SKM-1 (cell line): ENCODE measurements around the gene ABCA10.
"Not testable (repeated sequence)": the region's sequence is repeated elsewhere in the genome, so short reads cannot be mapped to it uniquely, and the experiment has no call there.

Source experiments
- DNase-seq: peaks from one replicate; lab custom pipeline; 2025; ENCODE audit not compliant: unreplicated experiment; lab: John Stamatoyannopoulos, UW

Gene ABCA10, protein sequence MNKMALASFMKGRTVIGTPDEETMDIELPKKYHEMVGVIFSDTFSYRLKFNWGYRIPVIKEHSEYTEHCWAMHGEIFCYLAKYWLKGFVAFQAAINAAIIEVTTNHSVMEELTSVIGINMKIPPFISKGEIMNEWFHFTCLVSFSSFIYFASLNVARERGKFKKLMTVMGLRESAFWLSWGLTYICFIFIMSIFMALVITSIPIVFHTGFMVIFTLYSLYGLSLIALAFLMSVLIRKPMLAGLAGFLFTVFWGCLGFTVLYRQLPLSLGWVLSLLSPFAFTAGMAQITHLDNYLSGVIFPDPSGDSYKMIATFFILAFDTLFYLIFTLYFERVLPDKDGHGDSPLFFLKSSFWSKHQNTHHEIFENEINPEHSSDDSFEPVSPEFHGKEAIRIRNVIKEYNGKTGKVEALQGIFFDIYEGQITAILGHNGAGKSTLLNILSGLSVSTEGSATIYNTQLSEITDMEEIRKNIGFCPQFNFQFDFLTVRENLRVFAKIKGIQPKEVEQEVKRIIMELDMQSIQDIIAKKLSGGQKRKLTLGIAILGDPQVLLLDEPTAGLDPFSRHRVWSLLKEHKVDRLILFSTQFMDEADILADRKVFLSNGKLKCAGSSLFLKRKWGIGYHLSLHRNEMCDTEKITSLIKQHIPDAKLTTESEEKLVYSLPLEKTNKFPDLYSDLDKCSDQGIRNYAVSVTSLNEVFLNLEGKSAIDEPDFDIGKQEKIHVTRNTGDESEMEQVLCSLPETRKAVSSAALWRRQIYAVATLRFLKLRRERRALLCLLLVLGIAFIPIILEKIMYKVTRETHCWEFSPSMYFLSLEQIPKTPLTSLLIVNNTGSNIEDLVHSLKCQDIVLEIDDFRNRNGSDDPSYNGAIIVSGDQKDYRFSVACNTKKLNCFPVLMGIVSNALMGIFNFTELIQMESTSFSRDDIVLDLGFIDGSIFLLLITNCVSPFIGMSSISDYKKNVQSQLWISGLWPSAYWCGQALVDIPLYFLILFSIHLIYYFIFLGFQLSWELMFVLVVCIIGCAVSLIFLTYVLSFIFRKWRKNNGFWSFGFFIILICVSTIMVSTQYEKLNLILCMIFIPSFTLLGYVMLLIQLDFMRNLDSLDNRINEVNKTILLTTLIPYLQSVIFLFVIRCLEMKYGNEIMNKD (N-terminal part only)

DNA sequence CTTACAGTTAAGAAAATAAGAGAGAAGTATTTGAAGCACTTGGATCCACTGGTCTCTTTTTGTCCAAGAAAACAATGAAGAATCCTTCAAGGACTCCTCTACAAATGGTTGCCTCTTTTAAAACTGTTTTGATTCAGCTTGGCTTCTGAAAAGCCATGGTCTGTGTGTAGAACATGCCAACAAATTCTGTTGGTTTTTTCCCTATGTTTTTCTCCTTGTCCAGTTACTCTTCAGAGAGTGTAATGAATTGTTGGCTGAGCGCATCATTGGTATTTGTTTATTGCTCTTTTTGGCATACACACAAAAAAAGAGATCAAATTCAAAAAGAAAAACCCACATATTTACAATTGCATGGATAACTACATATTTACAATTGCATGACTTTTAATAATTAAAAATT lies at the start of gene ABCA10:
Gene ABCA10 (minus strand): TSS at position 249 of the 400 bp plus-strand sequence. CDS start 3,466 bp downstream, outside the sequence.
- DNase-seq: no peak

DNA sequence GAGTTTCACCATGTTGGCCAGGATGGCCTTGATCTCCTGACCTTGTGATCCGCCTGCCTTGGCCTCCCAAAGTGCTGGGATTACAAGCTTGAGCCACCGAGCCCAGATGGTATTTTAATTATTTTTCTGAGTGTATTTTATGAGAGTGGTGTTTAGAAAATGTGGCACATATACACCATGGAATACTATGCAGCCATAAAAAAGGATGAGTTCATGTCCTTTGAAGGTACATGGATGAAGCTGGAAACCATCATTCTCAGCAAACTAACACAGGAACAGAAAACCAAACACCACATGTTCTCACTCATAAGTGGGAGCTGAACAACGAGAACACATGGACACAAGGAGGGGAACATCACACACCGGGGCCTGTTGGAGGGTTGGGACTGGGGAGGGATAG lies 47.7 kb upstream of the ABCA10 start:
- not testable (repeated sequence) for DNase-seq

DNA sequence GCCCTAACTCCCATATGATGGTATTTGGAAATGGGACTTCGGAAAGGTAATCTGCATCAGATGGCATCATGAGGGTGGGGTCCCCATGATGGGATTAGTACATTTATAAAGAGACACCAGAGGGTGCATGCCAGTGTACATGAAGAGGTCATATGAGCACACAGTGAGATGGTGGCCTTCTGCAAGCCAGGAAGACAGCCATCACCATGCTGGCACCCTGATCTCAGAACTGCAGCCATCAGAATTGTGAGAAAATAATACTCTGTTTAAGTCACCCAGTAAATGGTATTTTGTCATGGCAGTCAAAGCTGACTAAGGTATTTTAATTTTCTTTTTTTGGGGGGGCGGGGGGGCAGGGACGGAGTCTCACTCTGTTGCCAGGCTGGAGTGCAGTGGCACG lies 47.1 kb upstream of the ABCA10 start:
- no peak for DNase-seq

DNA sequence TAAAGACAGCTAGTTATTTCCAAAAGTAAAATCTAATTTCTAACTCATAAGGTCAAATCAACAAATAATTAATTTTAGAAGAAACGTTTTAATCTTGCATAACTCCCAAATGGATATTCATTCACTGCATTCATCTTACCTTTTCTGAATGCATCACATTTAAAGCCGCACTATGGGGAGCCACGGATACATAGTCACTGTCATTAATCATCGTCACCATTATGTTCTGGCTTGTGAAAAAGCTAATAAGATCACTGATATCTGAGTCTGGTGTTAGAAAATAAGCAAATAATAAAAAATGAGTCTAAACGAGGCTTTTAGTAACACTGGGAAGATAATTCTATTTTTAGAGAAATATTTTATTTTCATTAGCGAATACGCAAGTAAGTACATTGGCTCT lies 42.4 kb upstream of the ABCA10 start:
- DNase-seq: no peak

DNA sequence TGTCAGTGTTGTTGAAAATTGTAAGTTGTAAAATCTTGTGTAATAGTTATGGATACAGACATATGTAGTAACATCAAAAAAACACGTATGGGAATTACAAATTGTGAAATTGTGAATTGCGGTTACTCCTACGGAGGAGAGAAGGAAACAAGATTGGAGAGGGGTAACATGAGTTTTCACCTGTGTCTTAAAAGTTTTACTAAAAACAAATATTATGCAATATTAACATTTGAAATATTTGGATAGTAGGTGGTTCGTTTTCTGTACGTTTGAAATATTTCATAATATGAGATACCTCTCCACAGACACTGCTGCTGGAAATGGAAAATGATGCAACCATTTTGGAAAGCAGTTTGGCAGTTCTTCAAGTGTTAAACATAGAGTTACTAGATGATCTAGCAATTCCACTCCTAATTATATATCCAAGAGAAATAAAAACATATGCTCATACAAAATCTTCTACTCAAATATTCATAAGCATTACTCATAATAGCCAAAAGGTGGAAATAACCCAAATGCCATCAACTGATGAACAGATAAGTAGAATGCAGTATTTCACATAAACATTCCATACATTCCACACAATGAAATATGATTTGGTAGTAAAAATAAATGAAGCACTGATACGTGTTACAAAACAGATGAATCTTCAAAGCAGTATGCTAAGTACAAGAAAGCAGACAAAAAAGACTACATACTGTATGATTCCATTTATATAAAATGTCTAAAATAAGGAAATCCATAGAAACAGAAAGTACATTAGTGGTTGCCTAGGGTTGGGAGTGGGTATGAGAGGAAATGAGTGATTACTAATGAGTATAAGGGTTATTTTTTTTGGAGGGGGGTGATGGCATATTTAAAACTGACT lies 40.7 kb upstream of the ABCA10 start:
- DNase-seq: no peak

DNA sequence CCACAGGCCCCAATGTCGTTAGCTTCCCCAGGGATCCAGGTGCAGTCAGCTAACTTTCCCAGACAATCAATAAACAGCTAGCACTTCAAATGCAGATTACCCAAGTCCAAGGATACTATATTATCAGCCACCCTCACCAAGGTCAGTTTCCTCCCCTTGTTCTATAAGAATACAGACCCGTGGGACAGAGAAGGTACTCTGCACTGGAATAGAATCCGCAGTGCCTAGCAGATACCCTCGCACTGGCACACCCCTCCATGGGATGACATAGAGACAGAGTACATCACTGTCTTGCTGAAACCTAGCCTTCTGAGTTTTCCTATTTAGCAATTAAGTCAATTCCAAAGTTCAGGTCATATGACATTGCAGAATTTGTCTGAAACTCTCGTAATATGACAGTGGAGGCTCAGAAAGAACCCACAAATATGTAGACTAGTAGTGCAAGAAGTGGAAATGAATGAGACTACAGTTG lies 40.0 kb upstream of the ABCA10 start:
- no peak for DNase-seq

DNA sequence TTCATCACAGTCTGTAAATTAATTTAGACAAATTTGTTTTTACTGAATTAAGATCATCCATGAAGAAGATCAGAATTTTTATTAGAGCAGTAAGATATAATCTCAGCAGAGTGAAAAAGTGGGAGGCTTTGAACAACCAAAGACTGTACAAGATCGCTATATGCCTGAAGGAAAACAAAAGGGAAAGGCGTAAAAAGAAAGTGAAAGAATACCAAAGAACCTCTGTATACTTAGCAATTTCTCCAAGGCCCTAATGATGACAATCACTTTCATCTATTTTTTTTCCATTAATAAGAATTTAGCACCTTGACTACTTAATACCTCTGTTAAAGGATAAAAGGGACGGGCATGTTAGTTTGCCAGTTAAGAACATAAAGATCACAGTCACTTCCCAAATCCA lies 38.6 kb upstream of the ABCA10 start:
- no peak for DNase-seq

DNA sequence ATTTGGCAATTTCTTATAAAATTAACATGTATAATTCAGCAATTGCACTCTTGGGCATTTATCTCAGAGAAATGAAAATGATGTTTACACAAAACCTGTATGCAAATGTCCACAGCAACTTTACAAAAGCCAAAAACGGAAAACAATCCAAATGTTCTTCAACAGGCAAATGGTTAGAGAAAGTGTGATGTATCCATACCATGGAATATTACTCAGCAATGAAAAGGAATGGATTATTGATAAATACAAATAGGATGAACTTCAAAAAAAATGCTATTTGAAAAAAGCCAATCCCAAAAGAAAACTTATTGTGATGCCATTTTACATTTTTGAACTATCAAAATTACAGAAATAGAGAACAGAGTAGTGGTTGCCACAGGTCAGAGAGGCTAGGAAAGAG lies 37.2 kb upstream of the ABCA10 start:
- DNase-seq: no peak

DNA sequence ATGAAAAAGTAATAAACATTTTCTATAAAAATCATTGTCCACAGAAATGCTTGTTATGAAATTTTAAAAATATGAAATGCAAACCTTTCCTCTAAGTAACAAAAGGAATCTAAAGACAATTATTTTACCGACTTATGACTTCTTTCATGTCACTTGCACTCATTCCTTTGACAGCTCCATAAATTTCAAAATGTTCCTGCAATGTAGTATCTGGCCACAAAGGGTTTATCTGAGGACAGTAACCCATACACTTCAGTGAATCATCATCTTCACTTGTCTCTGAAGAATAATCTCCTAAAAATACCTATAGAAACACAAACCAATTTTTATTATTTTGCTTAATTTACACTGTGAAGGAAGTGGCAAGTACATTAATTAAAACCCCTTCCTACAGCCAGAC lies 25.6 kb upstream of the ABCA10 start:
- DNase-seq: no peak

DNA sequence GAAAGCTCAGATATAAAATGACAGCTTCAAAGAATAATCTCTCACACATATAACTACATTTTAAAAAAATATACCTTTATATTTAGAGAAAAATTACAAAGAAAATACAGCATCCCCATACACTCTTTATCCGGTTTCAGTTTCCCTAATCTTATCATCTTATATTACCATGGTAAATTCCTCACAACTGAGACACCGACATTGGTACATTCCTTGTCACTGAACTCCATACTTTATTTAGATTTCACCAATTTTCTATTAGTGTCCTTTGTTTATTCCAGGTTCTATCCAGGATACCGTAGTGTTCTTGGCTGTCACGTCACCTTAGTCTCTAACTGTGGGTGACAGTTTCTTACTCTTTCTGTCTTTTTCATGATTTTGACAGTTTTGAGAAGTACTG lies 22.0 kb upstream of the ABCA10 start:
- no peak for DNase-seq

DNA sequence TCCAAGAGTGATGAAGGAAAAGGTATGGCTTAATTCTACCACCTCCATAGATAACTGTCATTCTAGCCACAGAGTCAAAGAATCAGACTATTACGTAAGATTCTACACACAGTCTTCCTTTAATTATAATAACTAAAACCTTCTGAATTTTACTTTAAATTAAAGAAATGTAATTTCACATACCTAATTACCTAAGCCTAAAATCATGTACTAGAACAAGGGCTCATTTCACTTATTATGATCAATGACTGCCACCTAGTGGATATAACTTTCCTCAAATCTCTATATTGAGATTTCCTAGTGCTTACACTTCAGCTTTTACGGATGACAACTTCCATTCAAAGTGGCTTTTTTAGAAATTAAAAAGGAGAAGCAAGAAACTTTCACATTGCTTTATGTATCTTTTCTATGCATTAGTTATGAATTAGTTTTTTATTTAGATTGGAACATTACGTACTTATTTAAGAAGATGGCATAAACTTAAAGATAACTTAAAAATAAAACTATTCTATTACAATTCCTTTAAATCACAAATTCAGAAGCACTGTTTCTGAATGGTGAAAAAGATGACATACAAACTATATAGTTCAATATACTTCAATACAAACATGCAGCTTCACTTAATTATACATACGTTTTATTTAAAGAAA lies 18.2 kb upstream of the ABCA10 start:
- no peak for DNase-seq

DNA sequence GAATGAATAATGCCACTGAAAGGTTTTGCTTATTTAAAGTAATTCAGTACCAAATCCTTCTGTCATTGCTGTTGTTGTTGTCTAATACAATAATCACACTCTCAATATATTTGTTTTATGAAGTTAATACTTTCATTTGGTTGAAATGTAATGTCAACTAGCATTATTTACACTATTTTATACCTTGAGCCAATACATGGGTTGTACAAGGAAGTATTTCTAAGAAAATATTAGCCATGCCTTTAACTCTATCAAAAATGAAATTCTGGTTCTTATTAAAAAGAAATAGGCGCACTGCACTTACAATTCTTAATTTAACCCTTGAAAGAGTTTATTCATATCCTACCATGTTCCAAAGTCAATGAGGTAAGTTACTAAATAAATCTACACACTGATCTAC lies 17.6 kb upstream of the ABCA10 start:
- no peak for DNase-seq

DNA sequence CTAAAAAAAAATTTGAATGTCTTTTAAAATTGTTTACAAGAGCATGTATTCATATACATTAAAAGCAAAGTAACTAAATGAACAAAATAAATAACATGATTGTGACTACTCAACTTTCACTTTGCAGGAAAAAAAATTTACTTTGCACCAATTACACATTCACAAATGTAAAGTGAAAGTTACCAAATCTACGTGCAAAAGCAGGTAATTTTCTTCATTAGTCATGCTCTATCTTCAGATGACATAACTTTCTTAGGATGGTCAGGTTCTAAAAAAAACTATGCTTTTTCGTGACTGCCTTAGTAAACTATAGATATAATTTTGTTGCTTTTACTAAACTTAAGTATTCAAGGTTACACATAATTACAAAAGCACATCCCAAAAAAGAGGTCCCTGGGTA lies 17.0 kb upstream of the ABCA10 start:
- DNase-seq: no peak

DNA sequence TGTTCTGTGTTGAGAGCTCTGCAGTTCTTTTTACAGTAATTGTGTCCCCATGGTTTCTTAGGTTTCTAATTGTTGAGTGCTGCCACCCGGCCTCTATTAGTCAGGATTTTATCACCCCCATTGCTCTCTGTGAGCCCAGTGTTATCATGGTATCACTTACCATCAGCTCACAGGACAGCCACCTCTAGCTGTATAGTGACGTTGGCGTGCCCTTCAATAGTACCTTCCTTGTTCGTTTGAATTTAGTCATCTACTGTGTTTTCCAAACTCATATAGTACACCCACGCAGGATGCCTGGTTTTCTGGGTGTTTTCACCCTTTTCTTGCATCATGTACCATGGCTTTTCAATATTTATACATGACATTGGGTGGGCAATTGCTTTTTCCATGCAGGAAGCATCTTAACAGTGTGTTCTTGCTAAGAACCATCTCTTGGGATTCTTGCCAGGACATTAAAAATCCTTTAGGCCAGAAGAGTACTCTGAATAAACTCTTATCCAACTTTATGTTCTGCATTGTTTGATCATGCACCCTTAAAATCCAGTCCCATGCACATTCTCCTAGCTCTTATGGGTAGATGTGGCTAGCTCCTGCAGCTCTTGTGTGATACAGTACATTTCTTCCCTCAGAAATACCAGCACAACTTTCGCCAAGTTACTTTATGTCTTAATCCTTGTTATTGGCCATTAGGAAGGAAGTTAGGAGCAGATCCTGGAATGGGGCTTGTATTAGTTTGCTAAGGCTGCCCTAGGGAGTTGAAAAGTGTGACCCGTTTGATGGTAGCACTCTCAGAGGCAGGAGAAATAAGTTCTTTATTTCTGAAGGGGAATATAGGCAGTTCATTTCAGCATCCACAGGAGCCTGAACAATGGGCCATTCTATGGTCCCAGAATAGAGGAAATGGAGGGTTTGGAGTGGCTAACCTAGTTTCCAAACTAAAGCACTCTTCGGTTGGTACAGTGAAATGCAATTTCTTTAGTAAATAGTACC lies 11.3 kb upstream of the ABCA10 start:
- no peak for DNase-seq

DNA sequence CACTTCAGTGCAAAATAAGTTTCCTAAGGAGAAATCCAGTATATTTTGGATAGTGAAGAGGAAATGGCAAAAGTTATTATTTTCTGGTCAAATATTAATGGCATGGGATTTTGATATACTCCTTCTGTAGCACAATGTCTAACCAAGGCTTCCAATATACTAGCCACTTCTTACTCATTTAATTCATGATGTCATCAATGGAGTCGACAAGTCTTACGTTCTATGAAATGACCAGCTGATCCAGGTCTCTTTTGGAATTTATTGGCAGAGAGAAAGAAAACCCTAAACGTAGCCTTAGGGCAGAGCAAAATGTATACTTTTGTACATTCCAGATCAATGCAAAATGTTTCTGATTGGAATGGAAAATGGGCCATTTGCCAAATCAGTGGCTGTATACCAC lies 8.3 kb upstream of the ABCA10 start:
- no peak for DNase-seq

DNA sequence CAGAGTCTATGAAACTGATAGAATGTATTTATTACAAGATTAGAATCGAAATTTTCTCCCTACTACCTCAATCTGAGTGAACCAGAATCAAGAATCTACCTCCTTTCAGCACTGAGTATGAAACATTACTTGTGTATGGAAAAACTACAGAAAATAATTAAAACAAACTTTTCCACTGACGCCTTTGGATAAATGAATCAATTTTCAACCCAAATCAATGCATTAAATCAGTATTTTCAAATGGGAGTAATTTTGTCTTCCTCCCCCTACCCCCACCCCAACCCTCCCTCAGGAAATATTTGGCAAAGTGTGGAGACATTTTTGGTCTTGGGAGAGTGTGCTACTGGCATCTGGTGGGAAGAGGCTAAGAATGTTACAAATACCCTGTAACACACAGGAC lies 7.8 kb upstream of the ABCA10 start:
- DNase-seq: no peak

DNA sequence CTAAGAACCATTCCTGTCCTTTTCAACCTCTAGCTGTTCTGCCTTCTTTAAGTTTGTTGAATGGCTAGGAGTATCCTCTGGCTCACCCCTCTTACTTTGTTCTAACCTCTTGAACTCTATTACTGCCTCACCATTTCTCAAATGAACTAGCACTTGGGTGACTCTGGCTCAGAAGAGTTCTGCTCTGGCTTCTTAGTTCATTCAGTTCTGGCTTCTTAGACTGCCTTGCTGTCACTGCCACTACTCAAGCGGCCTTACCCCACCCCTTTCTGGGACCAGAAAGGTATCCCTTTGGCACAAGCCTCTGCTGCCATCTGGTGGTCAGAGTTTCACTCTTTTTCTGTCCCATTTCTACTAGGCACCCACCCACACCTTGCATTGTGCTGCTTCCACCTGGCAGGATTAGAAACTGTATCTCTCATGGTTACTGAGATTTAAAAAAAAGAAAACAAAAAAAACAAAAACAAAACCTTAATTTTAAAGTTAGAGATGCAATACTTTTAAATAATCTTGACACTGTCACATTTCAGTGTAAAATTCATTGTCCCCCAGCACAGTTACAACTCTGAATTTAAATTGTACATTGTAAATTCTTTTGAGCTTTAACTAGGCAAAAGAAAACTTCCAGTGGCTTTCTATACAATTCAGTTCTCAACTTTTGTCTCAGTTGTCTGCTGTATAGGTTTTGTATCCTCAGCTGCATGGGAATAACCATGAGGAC lies 6.9 kb upstream of the ABCA10 start:
- peak; percentile 69 for DNase-seq

DNA sequence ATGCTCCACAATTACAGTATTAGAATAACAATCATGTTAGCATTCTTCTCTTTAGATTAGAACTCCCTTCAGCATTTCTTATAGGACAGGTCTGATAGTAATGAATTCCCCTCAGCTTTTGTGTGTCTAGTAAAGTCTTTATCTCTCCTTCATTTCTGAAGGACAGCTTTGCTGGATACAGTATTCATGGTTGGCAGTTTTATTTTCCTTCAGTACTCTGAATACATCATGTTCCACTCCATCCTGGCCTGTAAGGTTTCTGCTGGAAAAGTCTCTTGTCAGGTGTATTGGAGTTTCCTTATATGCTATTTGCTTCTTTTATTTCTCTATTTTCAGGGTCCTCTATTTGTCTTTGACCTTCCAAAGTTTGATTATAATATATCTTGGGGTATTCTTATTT lies 4.0 kb upstream of the ABCA10 start:
- DNase-seq: no peak
